Endothelial cell of umbilical vein (primary cell): ENCODE data around the gene CXCR5.

Experiments used
- EZH2 ChIP-seq: IDR thresholded peaks from 2 replicates; pipeline ENCODE4 v1.6.1; 2012; ENCODE audit warnings: borderline replicate concordance, low read depth, mild to moderate bottlenecking, moderate library complexity, low read length, inconsistent platforms; ENCODE audit not compliant: severe bottlenecking
- POLR2A ChIP-seq: IDR thresholded peaks from 2 replicates; pipeline ENCODE4 v1.6.1; 2012; ENCODE audit warnings: low read depth, mild to moderate bottlenecking, control low read depth, low read length
- POLR2AphosphoS5 ChIP-seq: IDR thresholded peaks from 2 replicates; pipeline ENCODE4 v1.6.1; 2012; ENCODE audit warnings: low read depth, mild to moderate bottlenecking, control low read depth, low read length, moderate library complexity; ENCODE audit not compliant: insufficient read depth

DNA sequence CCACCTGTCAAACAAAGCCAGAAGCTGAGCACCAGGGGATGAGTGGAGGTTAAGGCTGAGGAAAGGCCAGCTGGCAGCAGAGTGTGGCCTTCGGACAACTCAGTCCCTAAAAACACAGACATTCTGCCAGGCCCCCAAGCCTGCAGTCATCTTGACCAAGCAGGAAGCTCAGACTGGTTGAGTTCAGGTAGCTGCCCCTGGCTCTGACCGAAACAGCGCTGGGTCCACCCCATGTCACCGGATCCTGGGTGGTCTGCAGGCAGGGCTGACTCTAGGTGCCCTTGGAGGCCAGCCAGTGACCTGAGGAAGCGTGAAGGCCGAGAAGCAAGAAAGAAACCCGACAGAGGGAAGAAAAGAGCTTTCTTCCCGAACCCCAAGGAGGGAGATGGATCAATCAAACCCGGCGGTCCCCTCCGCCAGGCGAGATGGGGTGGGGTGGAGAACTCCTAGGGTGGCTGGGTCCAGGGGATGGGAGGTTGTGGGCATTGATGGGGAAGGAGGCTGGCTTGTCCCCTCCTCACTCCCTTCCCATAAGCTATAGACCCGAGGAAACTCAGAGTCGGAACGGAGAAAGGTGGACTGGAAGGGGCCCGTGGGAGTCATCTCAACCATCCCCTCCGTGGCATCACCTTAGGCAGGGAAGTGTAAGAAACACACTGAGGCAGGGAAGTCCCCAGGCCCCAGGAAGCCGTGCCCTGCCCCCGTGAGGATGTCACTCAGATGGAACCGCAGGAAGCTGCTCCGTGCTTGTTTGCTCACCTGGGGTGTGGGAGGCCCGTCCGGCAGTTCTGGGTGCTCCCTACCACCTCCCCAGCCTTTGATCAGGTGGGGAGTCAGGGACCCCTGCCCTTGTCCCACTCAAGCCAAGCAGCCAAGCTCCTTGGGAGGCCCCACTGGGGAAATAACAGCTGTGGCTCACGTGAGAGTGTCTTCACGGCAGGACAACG lies 11.7 kb downstream of the CXCR5 start:
- TF ChIP-seq EZH2 (no peak), POLR2AphosphoS5 (peak; percentile 26), POLR2A (no peak)
